Endothelial cell of umbilical vein (primary cell): ENCODE measurements around the gene NKIRAS1. TPM values are rescaled to one million over a fixed set of nuclear protein-coding genes. Genes with fewer than 3 reads are reported as not detected.
"Not testable (repeated sequence)": the region's sequence is repeated elsewhere in the genome, so short reads cannot be mapped to it uniquely, and the experiment has no call there.

Experiments
- BruUV-seq: library from RNA; stranded (reverse); fragments of 400-500 nt; replicated peaks from 2 replicates; lab custom pipeline; 2021; lab: Mats Ljungman, UMichigan
- CTCF ChIA-PET: fragments of 300-600, 350-600 bp; sonication (Branson Sonifier 250); formaldehyde crosslinking; loops from one replicate; lab custom pipeline; 2021; ENCODE audit warnings: antibody characterized with exemption, inconsistent platforms; lab: Charles Lee
- POLR2A ChIA-PET: fragments of 300-600, 350-600 bp; sonication (Branson Sonifier 250); formaldehyde crosslinking; loops from one replicate; lab custom pipeline; 2021; ENCODE audit warnings: antibody characterized with exemption, inconsistent platforms; lab: Charles Lee
- DNase-seq: peaks from one replicate; pipeline ENCODE4 v3.0.0-alpha.2; 2011; ENCODE audit warnings: low read depth, low spot score
- FAIRE-seq: peaks from 2 replicates; lab custom pipeline; 2011; peaks lifted over from hg19 to GRCh38; lab: Jason Lieb, UNC
- H2AFZ ChIP-seq: 2 replicates; pipeline ENCODE4 v1.6.0; 2012; ENCODE audit warnings: low read depth, low read length, control low read depth, inconsistent platforms
- H3K27ac ChIP-seq: 2 replicates; pipeline ENCODE4 v1.5.1; 2011; ENCODE audit warnings: low read depth, mild to moderate bottlenecking, control low read depth, low read length, moderate library complexity; ENCODE audit not compliant: insufficient read depth
- H3K27me3 ChIP-seq, 2 experiments: 2 replicates each; pipeline versions ENCODE4 v1.6.0 to v1.6.1; 2011; ENCODE audit warnings: low read length in 2 of 2, mixed read lengths in 1 of 2; ENCODE audit not compliant: control insufficient read depth in 2 of 2, insufficient read depth in 2 of 2
- H3K36me3 ChIP-seq, 2 experiments: 2 replicates in 1 of 2; 3 replicates in 1 of 2; pipeline ENCODE4 v1.5.1; 2011; ENCODE audit warnings: low read length in 2 of 2, mild to moderate bottlenecking in 1 of 2, moderate library complexity in 1 of 2; ENCODE audit not compliant: control insufficient read depth in 2 of 2, insufficient read depth in 2 of 2; ENCODE audit errors: extremely low read depth in 1 of 2
- H3K4me1 ChIP-seq: 3 replicates; pipeline ENCODE4 v1.5.1; 2011; ENCODE audit warnings: mild to moderate bottlenecking, low read length; ENCODE audit not compliant: control insufficient read depth, insufficient read depth; ENCODE audit errors: extremely low read depth
- H3K4me2 ChIP-seq: 2 replicates; pipeline ENCODE4 v1.6.1; 2011; ENCODE audit warnings: low read length, control low read depth, mixed read lengths; ENCODE audit not compliant: insufficient read depth
- H3K4me3 ChIP-seq, 3 experiments: fragments of 200-600 bp in 1 of 3; sonication (generic), shearing (Covaris generic) in 1 of 3; replicated peaks in 1 of 3; 2 replicates each; pipeline ENCODE4 v1.5.1; 2011 to 2016; ENCODE audit warnings: control low read depth in 3 of 3, low read length in 3 of 3, mild to moderate bottlenecking in 2 of 3, inconsistent platforms in 1 of 3, low read depth in 1 of 3, moderate library complexity in 1 of 3; ENCODE audit not compliant: insufficient read depth in 1 of 3
- H3K79me2 ChIP-seq: 2 replicates; pipeline ENCODE4 v1.6.0; 2012; ENCODE audit warnings: low read length, inconsistent platforms; ENCODE audit not compliant: control insufficient read depth, insufficient read depth
- H3K9ac ChIP-seq: replicated peaks from 2 replicates; pipeline ENCODE3; 2011; ENCODE audit warnings: low read length, control low read depth; ENCODE audit not compliant: insufficient read depth; ENCODE audit errors: extremely low read depth
- H3K9me1 ChIP-seq: replicated peaks from 3 replicates; pipeline ENCODE4 v1.6.0; 2011; ENCODE audit warnings: mild to moderate bottlenecking, low read length; ENCODE audit not compliant: control insufficient read depth, insufficient read depth; ENCODE audit errors: extremely low read depth
- H3K9me3 ChIP-seq: replicated peaks from 2 replicates; pipeline ENCODE4 v1.5.1; 2012; ENCODE audit warnings: low read length, inconsistent platforms; ENCODE audit not compliant: control insufficient read depth, insufficient read depth
- H4K20me1 ChIP-seq: replicated peaks from 2 replicates; pipeline ENCODE3; 2011; ENCODE audit warnings: mild to moderate bottlenecking, low read length; ENCODE audit not compliant: control insufficient read depth, insufficient read depth; ENCODE audit errors: extremely low read depth
- CTCF ChIP-seq, 2 donors: IDR thresholded peaks; 1 replicate in 1 of 2; 2 replicates in 1 of 2; pipeline ENCODE4 v1.5.1; 2011; ENCODE audit warnings: low read length in 2 of 2, mild to moderate bottlenecking in 2 of 2, moderate library complexity in 2 of 2, control low read depth in 1 of 2, inconsistent platforms in 1 of 2, low read depth in 1 of 2; ENCODE audit not compliant: insufficient read depth in 1 of 2; ENCODE audit errors: extremely low read depth in 1 of 2
- EZH2 ChIP-seq: IDR thresholded peaks from 2 replicates; pipeline ENCODE4 v1.6.1; 2012; ENCODE audit warnings: borderline replicate concordance, low read depth, mild to moderate bottlenecking, moderate library complexity, low read length, inconsistent platforms; ENCODE audit not compliant: severe bottlenecking
- FOS ChIP-seq: IDR thresholded peaks from 2 replicates; pipeline ENCODE4 v1.6.1; 2011; ENCODE audit warnings: mild to moderate bottlenecking, low read length, moderate library complexity, borderline replicate concordance; ENCODE audit not compliant: insufficient read depth
- GATA2 ChIP-seq: IDR thresholded peaks from 2 replicates; pipeline ENCODE4 v1.7.0; 2011; ENCODE audit warnings: low read depth, mild to moderate bottlenecking, moderate library complexity, mixed read lengths, low read length; ENCODE audit not compliant: insufficient read length, insufficient read depth
- JUN ChIP-seq: IDR thresholded peaks from 2 replicates; pipeline ENCODE4 v1.6.1; 2011; ENCODE audit warnings: borderline replicate concordance, low read depth; ENCODE audit not compliant: insufficient read length, insufficient read depth
- MAX ChIP-seq: IDR thresholded peaks from 2 replicates; pipeline ENCODE4 v1.6.1; 2011; ENCODE audit not compliant: insufficient read depth, insufficient read length
- MYC ChIP-seq: IDR thresholded peaks from one replicate; pipeline ENCODE4 v1.6.1; 2011; ENCODE audit warnings: mild to moderate bottlenecking, low read depth, low read length
- POLR2A ChIP-seq: IDR thresholded peaks from 2 replicates; pipeline ENCODE4 v1.6.1; 2012; ENCODE audit warnings: low read depth, mild to moderate bottlenecking, control low read depth, low read length
- POLR2AphosphoS5 ChIP-seq: IDR thresholded peaks from 2 replicates; pipeline ENCODE4 v1.6.1; 2012; ENCODE audit warnings: low read depth, mild to moderate bottlenecking, control low read depth, low read length, moderate library complexity; ENCODE audit not compliant: insufficient read depth
- dilution Hi-C: fragments of 300-500 bp; cut with MboI; formaldehyde crosslinking; loops from one replicate; pipeline ENCODE4 v1.15.0; 2019; ENCODE audit warnings: low sequenced_read_pairs; ENCODE audit not compliant: extremely low pct_ligation_motif_present
- intact Hi-C: fragments of 100-400 bp; cut with micrococcal nuclease; formaldehyde crosslinking; loops from one replicate; pipeline ENCODE4 v1.10.0; 2022
- polyA plus RNA-seq, 4 experiments: library from polyadenylated mRNA; depleted of rRNA in 3 of 4; stranded (reverse) in 3 of 4; unstranded in 1 of 4; fragments of >200 nt; gene quantifications; 2 replicates each; pipeline versions ENCODE4 v1.2.1 to v1.2.3, GENCODE V29; 2011 to 2012; ENCODE audit warnings: missing spikeins in 1 of 4
- total RNA-seq: library from RNA; stranded (reverse); gene quantifications from 2 replicates; pipeline ENCODE4 v1.2.3, GENCODE V29; 2021

The NKIRAS1 gene
- total and polyA plus RNA-seq, 2 donors (not counting 3 experiments of a cell fraction or from before 2014, with no cell fraction given) = 2.2 to 2.9 TPM

- POLR2A ChIA-PET = no interaction called here
- peaks cover 2% of the 10 kb centered on the region for H4K20me1 ChIP-seq
- no peak overlapping the region for H3K4me2 ChIP-seq
- H3K27ac ChIP-seq = no peak overlapping the region
- dilution Hi-C loops (no loop called here), intact Hi-C loops (no loop called here)
- no peak for DNase-seq
- peaks cover 8% of the 10 kb centered on the region for H3K4me1 ChIP-seq
- FAIRE-seq = no peak
- CTCF ChIA-PET = interaction anchor here (1.2 kb wide), 1 partner anchor 9 kb away, joined by 3 read pairs; no protein-coding TSS in a partner anchor
- no peak for TF ChIP-seq EZH2
- no peak for TF ChIP-seq JUN
- TF ChIP-seq CTCF (IDR thresholded peaks at IDR 0.05; ENCODE audit: extremely low read depth in 1 of 2, insufficient read depth in 1 of 2, low read depth in 1 of 2, low read length in 2 of 2) = no peak
- no peak for TF ChIP-seq MAX
- TF ChIP-seq POLR2AphosphoS5 = no peak
- TF ChIP-seq FOS = no peak
- no peak for TF ChIP-seq MYC
- no peak for TF ChIP-seq POLR2A
- no peak for TF ChIP-seq GATA2
- no peaks in the 10 kb centered on the region for H3K36me3 ChIP-seq
- no peaks in the 10 kb centered on the region for H3K9me1 ChIP-seq
- H3K9ac ChIP-seq = no peak overlapping the region
- peaks cover 69% of the 10 kb centered on the region for H3K79me2 ChIP-seq
- H3K4me3 ChIP-seq = no peak overlapping the region
- H3K9me3 ChIP-seq = no peaks in the 10 kb centered on the region
- no peak overlapping the region for H2AFZ ChIP-seq
- BruUV-seq = no TSS peak
- no peaks in the 10 kb centered on the region for H3K27me3 ChIP-seq
These were observed 60.5 kb downstream of the NKIRAS1 start for GRCh38 chr3:23856286-23856685.

- H3K27ac ChIP-seq, H3K4me2 ChIP-seq, H2AFZ ChIP-seq, dilution Hi-C loops, intact Hi-C loops, DNase-seq, BruUV-seq, H3K9ac ChIP-seq, CTCF ChIA-PET, FAIRE-seq, H3K9me1 ChIP-seq, H3K4me1 ChIP-seq, H4K20me1 ChIP-seq, H3K4me3 ChIP-seq, H3K27me3 ChIP-seq, POLR2A ChIA-PET, H3K36me3 ChIP-seq, H3K9me3 ChIP-seq: not testable (repeated sequence)
- H3K79me2 ChIP-seq = peaks cover 67% of the 10 kb centered on the region
These were observed 67.3 kb downstream of the NKIRAS1 start for GRCh38 chr3:23849462-23849861.
